CD8-positive, alpha-beta memory T cell (primary cell): ENCODE results near the gene CHRNB1. TPM values are rescaled to one million over a fixed set of nuclear protein-coding genes. Genes with fewer than 3 reads are reported as not detected.

Experiments used
- CTCF ChIA-PET: fragments of 350-600 bp; sonication (Branson Sonifier 250); formaldehyde crosslinking; loops from one replicate; lab custom pipeline; 2021; ENCODE audit warnings: antibody characterized with exemption; lab: Charles Lee
- POLR2A ChIA-PET: fragments of 350-600 bp; sonication (Branson Sonifier 250); formaldehyde crosslinking; loops from one replicate; lab custom pipeline; 2021; ENCODE audit warnings: antibody characterized with exemption; lab: Charles Lee
- DNase-seq, 5 donors: peaks; one replicate each; pipeline versions ENCODE4 v3.0.0 to v3.0.0-alpha.2; 2020 to 2022; ENCODE audit warnings: mixed read lengths in 1 of 5
- H3K27ac ChIP-seq: one replicate; pipeline ENCODE4 v1.7.0; 2013; ENCODE audit warnings: low read depth, mild to moderate bottlenecking, low read length, moderate library complexity
- H3K27me3 ChIP-seq: 2 replicates; pipeline ENCODE4 v1.7.0; 2013; ENCODE audit warnings: low read length, mild to moderate bottlenecking; ENCODE audit not compliant: insufficient read depth, poor library complexity, severe bottlenecking
- H3K36me3 ChIP-seq: 2 replicates; pipeline ENCODE4 v1.7.0; 2013; ENCODE audit warnings: mild to moderate bottlenecking, low read length, moderate library complexity; ENCODE audit not compliant: insufficient read depth
- H3K4me1 ChIP-seq: 2 replicates; pipeline ENCODE4 v1.7.0; 2013; ENCODE audit warnings: mild to moderate bottlenecking, low read length, moderate library complexity; ENCODE audit not compliant: insufficient read depth
- H3K4me3 ChIP-seq: 2 replicates; pipeline ENCODE4 v1.7.0; 2013; ENCODE audit warnings: mild to moderate bottlenecking, low read length
- H3K9me3 ChIP-seq: 2 replicates; pipeline ENCODE4 v1.7.0; 2013; ENCODE audit warnings: mild to moderate bottlenecking, low read length
- H3K27ac Mint-ChIP-seq, 8 donors: one replicate each; pipeline ENCODE4 v1.8.0; 2020 to 2021; ENCODE audit warnings: mixed read lengths in 8 of 8, mild to moderate bottlenecking in 6 of 8, inconsistent platforms in 3 of 8, moderate library complexity in 3 of 8
- H3K27me3 Mint-ChIP-seq, 2 donors: one replicate each; pipeline ENCODE4 v1.8.0; 2020 to 2021; ENCODE audit warnings: mixed read lengths in 2 of 2, mild to moderate bottlenecking in 1 of 2, moderate library complexity in 1 of 2
- H3K36me3 Mint-ChIP-seq, 3 donors: one replicate each; pipeline ENCODE4 v1.8.0; 2020 to 2021; ENCODE audit warnings: mixed read lengths in 3 of 3, inconsistent platforms in 1 of 3, mild to moderate bottlenecking in 1 of 3
- H3K4me1 Mint-ChIP-seq, 3 donors: one replicate each; pipeline ENCODE4 v1.8.0; 2020 to 2021; ENCODE audit warnings: mixed read lengths in 3 of 3, inconsistent platforms in 1 of 3, mild to moderate bottlenecking in 1 of 3
- H3K4me3 Mint-ChIP-seq, 7 donors: one replicate each; pipeline ENCODE4 v1.8.0; 2020 to 2021; ENCODE audit warnings: mixed read lengths in 7 of 7, mild to moderate bottlenecking in 6 of 7, moderate library complexity in 4 of 7, inconsistent platforms in 2 of 7
- H3K9me3 Mint-ChIP-seq, 5 donors: one replicate each; pipeline ENCODE4 v1.8.0; 2020 to 2022; ENCODE audit warnings: mixed read lengths in 5 of 5, mild to moderate bottlenecking in 3 of 5, moderate library complexity in 2 of 5, inconsistent platforms in 1 of 5
- polyA plus RNA-seq: library from polyadenylated mRNA; unstranded; fragments of 300-500 nt; fragmentation: Illumina TruSeq; gene quantifications from one replicate; pipeline ENCODE4 v1.2.3, GENCODE V29; 2021
- total RNA-seq, 2 experiments: library from RNA; stranded (reverse); gene quantifications; one replicate each; pipeline ENCODE4 v1.2.3, GENCODE V29; 2021

The CHRNB1 gene
- total and polyA plus RNA-seq, 3 experiments from 2014 or later, result 6.0 to 24.7 (median 6.3) TPM

GRCh38 chr17:7408863-7409262 lies 36.0 kb upstream of the CHRNB1 start:
- peaks cover 0 to 6% of the 10 kb centered on the region in 2 donors for H3K27me3 Mint-ChIP-seq
- H3K4me3 Mint-ChIP-seq, result peak overlapping the region in 6 of 7 donors; percentile 1 to 79 (median 34)
- CTCF ChIA-PET, result interaction anchor here (1.8 to 2.0 kb wide), 2 partner anchors 28 to 53 kb away, joined by 5 to 7 read pairs; no protein-coding TSS in a partner anchor
- H3K9me3 ChIP-seq, result no peaks in the 10 kb centered on the region
- no peak for DNase-seq
- POLR2A ChIA-PET, result interaction anchor here (0.5 kb wide), 1 partner anchor 37 kb away, joined by 3 read pairs; no protein-coding TSS in a partner anchor
- H3K27me3 ChIP-seq, result no peaks in the 10 kb centered on the region
- peak overlapping the region in 7 of 8 donors; percentile 25 to 92 (median 48) for H3K27ac Mint-ChIP-seq
- peaks cover 8 to 28% (median 13%) of the 10 kb centered on the region in 3 donors for H3K4me1 Mint-ChIP-seq
- H3K36me3 ChIP-seq, result no peaks in the 10 kb centered on the region
- no peaks in the 10 kb centered on the region for H3K9me3 Mint-ChIP-seq
- H3K36me3 Mint-ChIP-seq, result peaks cover 0 to 4% (median 0%) of the 10 kb centered on the region in 3 donors
- H3K27ac ChIP-seq, result no peak overlapping the region
- no peak overlapping the region for H3K4me3 ChIP-seq
- H3K4me1 ChIP-seq, result peaks cover 8% of the 10 kb centered on the region

- H3K4me1 Mint-ChIP-seq, result peaks cover 8 to 24% (median 8%) of the 10 kb centered on the region in 3 donors
- DNase-seq, result no peak
- CTCF ChIA-PET, result interaction anchor here (1.8 kb wide), 1 partner anchor 27 kb away, joined by 7 read pairs; no protein-coding TSS in a partner anchor
- H3K4me3 Mint-ChIP-seq, result peak overlapping the region in 1 of 7 donors; percentile 78
- Histone ChIP-seq H3K27me3 (no peaks in the 10 kb centered on the region), H3K36me3 (no peaks in the 10 kb centered on the region), H3K9me3 (no peaks in the 10 kb centered on the region), H3K4me1 (peaks cover 8% of the 10 kb centered on the region), H3K4me3 (no peak overlapping the region), H3K27ac (no peak overlapping the region)
- no peaks in the 10 kb centered on the region for H3K36me3 Mint-ChIP-seq
- H3K27me3 Mint-ChIP-seq, result peaks cover 0 to 6% of the 10 kb centered on the region in 2 donors
- H3K27ac Mint-ChIP-seq, result peak overlapping the region in 3 of 8 donors; percentile 0 to 43 (median 31)
- POLR2A ChIA-PET, result no interaction called here
- no peaks in the 10 kb centered on the region for H3K9me3 Mint-ChIP-seq
Observed at GRCh38 chr17:7409716-7410115, 35.1 kb upstream of the CHRNB1 start.

GRCh38 chr17:7410634-7411426 lies 34.0 kb upstream of the CHRNB1 start:
- Histone ChIP-seq H3K27me3 (no peaks in the 10 kb centered on the region), H3K27ac (no peak overlapping the region), H3K4me1 (no peaks in the 10 kb centered on the region), H3K36me3 (no peaks in the 10 kb centered on the region), H3K9me3 (no peaks in the 10 kb centered on the region), H3K4me3 (no peak overlapping the region)
- H3K4me1 Mint-ChIP-seq, result peaks cover 5 to 17% (median 8%) of the 10 kb centered on the region in 3 donors
- H3K36me3 Mint-ChIP-seq, result no peaks in the 10 kb centered on the region
- H3K27ac Mint-ChIP-seq, result peak overlapping the region in 1 of 8 donors; percentile 38
- CTCF ChIA-PET, result no interaction called here
- no peak for DNase-seq
- no peaks in the 10 kb centered on the region for H3K9me3 Mint-ChIP-seq
- POLR2A ChIA-PET, result no interaction called here
- H3K4me3 Mint-ChIP-seq, result peak overlapping the region in 1 of 7 donors; percentile 37
- peaks cover 0 to 6% of the 10 kb centered on the region in 2 donors for H3K27me3 Mint-ChIP-seq

GRCh38 chr17:7411427-7411750 lies 33.5 kb upstream of the CHRNB1 start:
- CTCF ChIA-PET, result no interaction called here
- Mint-ChIP-seq H3K4me1 (peaks cover 0 to 13% (median 8%) of the 10 kb centered on the region in 3 donors), H3K9me3 (no peaks in the 10 kb centered on the region), H3K36me3 (no peaks in the 10 kb centered on the region), H3K27me3 (peaks cover 0 to 4% of the 10 kb centered on the region in 2 donors), H3K4me3 (no peak overlapping the region), H3K27ac (no peak overlapping the region)
- Histone ChIP-seq H3K27me3 (no peaks in the 10 kb centered on the region), H3K9me3 (no peaks in the 10 kb centered on the region), H3K4me3 (no peak overlapping the region), H3K4me1 (no peaks in the 10 kb centered on the region), H3K36me3 (no peaks in the 10 kb centered on the region), H3K27ac (no peak overlapping the region)
- no peak for DNase-seq
- POLR2A ChIA-PET, result no interaction called here

- ChIA-PET POLR2A (no interaction called here), CTCF (interaction anchor here (1.3 to 2.2 kb wide), 2 partner anchors 24 to 57 kb away, joined by 3 to 6 read pairs; no protein-coding TSS in a partner anchor)
- Histone ChIP-seq H3K4me1 (no peaks in the 10 kb centered on the region), H3K9me3 (no peaks in the 10 kb centered on the region), H3K27ac (no peak overlapping the region), H3K27me3 (no peaks in the 10 kb centered on the region), H3K36me3 (no peaks in the 10 kb centered on the region), H3K4me3 (no peak overlapping the region)
- DNase-seq, result no peak
- Mint-ChIP-seq H3K4me1 (peaks cover 0 to 8% (median 6%) of the 10 kb centered on the region in 3 donors), H3K9me3 (no peaks in the 10 kb centered on the region), H3K36me3 (peaks cover 0 to 1% (median 0%) of the 10 kb centered on the region in 3 donors), H3K4me3 (no peak overlapping the region), H3K27ac (no peak overlapping the region), H3K27me3 (peaks cover 0 to 4% of the 10 kb centered on the region in 2 donors)
Observed at GRCh38 chr17:7413346-7413985, 31.4 kb upstream of the CHRNB1 start.

- no peak overlapping the region for H3K4me3 ChIP-seq
- Mint-ChIP-seq H3K4me3 (no peak overlapping the region), H3K27ac (no peak overlapping the region), H3K9me3 (no peaks in the 10 kb centered on the region), H3K4me1 (peaks cover 0 to 2% (median 0%) of the 10 kb centered on the region in 3 donors), H3K27me3 (peaks cover 4 to 5% of the 10 kb centered on the region in 2 donors), H3K36me3 (peaks cover 0 to 1% (median 0%) of the 10 kb centered on the region in 3 donors)
- no peak overlapping the region for H3K27ac ChIP-seq
- ChIA-PET POLR2A (no interaction called here), CTCF (interaction anchor here (1.3 kb wide), 1 partner anchor 22 kb away, joined by 3 read pairs; no protein-coding TSS in a partner anchor)
- no peak for DNase-seq
- H3K9me3 ChIP-seq, result no peaks in the 10 kb centered on the region
- H3K36me3 ChIP-seq, result no peaks in the 10 kb centered on the region
- no peaks in the 10 kb centered on the region for H3K4me1 ChIP-seq
- H3K27me3 ChIP-seq, result no peaks in the 10 kb centered on the region
Observed at GRCh38 chr17:7414837-7415236, 30.0 kb upstream of the CHRNB1 start.

- no peak for DNase-seq
- H3K27ac Mint-ChIP-seq, result no peak overlapping the region
- ChIA-PET POLR2A (no interaction called here), CTCF (no interaction called here)
- no peaks in the 10 kb centered on the region for H3K36me3 ChIP-seq
- H3K27ac ChIP-seq, result no peak overlapping the region
- peaks cover 0 to 2% (median 0%) of the 10 kb centered on the region in 3 donors for H3K4me1 Mint-ChIP-seq
- no peaks in the 10 kb centered on the region for H3K9me3 Mint-ChIP-seq
- peaks cover 1 to 6% of the 10 kb centered on the region in 2 donors for H3K27me3 Mint-ChIP-seq
- peaks cover 0 to 1% (median 0%) of the 10 kb centered on the region in 3 donors for H3K36me3 Mint-ChIP-seq
- H3K4me3 Mint-ChIP-seq, result no peak overlapping the region
- H3K9me3 ChIP-seq, result no peaks in the 10 kb centered on the region
- H3K4me3 ChIP-seq, result no peak overlapping the region
- H3K4me1 ChIP-seq, result no peaks in the 10 kb centered on the region
- no peaks in the 10 kb centered on the region for H3K27me3 ChIP-seq
Observed at GRCh38 chr17:7415784-7416183, 29.1 kb upstream of the CHRNB1 start.

GRCh38 chr17:7416323-7416722 lies 28.5 kb upstream of the CHRNB1 start:
- H3K4me3 ChIP-seq, result no peak overlapping the region
- H3K9me3 Mint-ChIP-seq, result no peaks in the 10 kb centered on the region
- DNase-seq, result no peak
- H3K4me1 ChIP-seq, result no peaks in the 10 kb centered on the region
- no peaks in the 10 kb centered on the region for H3K36me3 ChIP-seq
- peaks cover 0 to 1% (median 0%) of the 10 kb centered on the region in 3 donors for H3K36me3 Mint-ChIP-seq
- H3K4me3 Mint-ChIP-seq, result no peak overlapping the region
- peaks cover 0 to 2% (median 0%) of the 10 kb centered on the region in 3 donors for H3K4me1 Mint-ChIP-seq
- H3K27me3 Mint-ChIP-seq, result peaks cover 1 to 6% of the 10 kb centered on the region in 2 donors
- no peaks in the 10 kb centered on the region for H3K27me3 ChIP-seq
- ChIA-PET CTCF (no interaction called here), POLR2A (no interaction called here)
- no peak overlapping the region for H3K27ac ChIP-seq
- peak overlapping the region in 1 of 8 donors; percentile 10 for H3K27ac Mint-ChIP-seq
- H3K9me3 ChIP-seq, result no peaks in the 10 kb centered on the region
